ENCODE measurements around the gene LRRC75A. TPM values are rescaled to one million over a fixed set of nuclear protein-coding genes. Genes with fewer than 3 reads are reported as not detected.
A peak's percentile ranks its signal among the peaks of the same experiment; 100 is the strongest.

Gene LRRC75A
- total RNA-seq, 4 donors from 2014 or later = 0.26 to 6.0 (median 3.7) TPM

- Histone ChIP-seq H3K4me3 (no peak overlapping the region), H3K9me3 (no peaks in the 10 kb centered on the region), H3K4me1 (peaks cover 0 to 11% of the 10 kb centered on the region in 2 donors), H3K27ac (peak overlapping the region; percentile 12 to 82), H3K36me3 (no peaks in the 10 kb centered on the region), H3K27me3 (no peaks in the 10 kb centered on the region)
- DNase-seq = no peak
- intact Hi-C loops (cut with DNase I; ENCODE audit: low total_unique reads) = no loop called here
- TF ChIP-seq POLR2A (IDR thresholded peaks at IDR 0.05) (no peak), CTCF (IDR thresholded peaks at IDR 0.05) (no peak)
Measured at GRCh38 chr17:16417896-16418684, 73.9 kb downstream of the LRRC75A start.

GRCh38 chr17:16417399-16417798 is 74.6 kb downstream of the LRRC75A start:
- H3K9me3 ChIP-seq = no peaks in the 10 kb centered on the region
- H3K27me3 ChIP-seq = no peaks in the 10 kb centered on the region
- H3K27ac ChIP-seq = peak overlapping the region in 1 of 2 donors; percentile 82
- H3K36me3 ChIP-seq = no peaks in the 10 kb centered on the region
- intact Hi-C loops (cut with DNase I; ENCODE audit: low total_unique reads) = no loop called here
- no peak overlapping the region for H3K4me3 ChIP-seq
- TF ChIP-seq CTCF (IDR thresholded peaks at IDR 0.05) (no peak), POLR2A (IDR thresholded peaks at IDR 0.05) (no peak)
- peaks cover 0 to 11% of the 10 kb centered on the region in 2 donors for H3K4me1 ChIP-seq
- no peak for DNase-seq

- TF ChIP-seq POLR2A (IDR thresholded peaks at IDR 0.05) (no peak), CTCF (IDR thresholded peaks at IDR 0.05) (peak in 3 of 4 experiments; percentile 20 to 30 (median 22))
- Histone ChIP-seq H3K4me3 (peak within 1 kb of the TSS; percentile 39 to 55), H3K36me3 (no peaks in the 10 kb centered on the region), H3K9me3 (no peaks in the 10 kb centered on the region), H3K27ac (peak within 1 kb of the TSS; percentile 76 to 82), H3K27me3 (no peaks in the 10 kb centered on the region), H3K4me1 (peaks cover 0 to 11% of the 10 kb centered on the region in 2 donors)
- peak in 1 of 2 donors; percentile 37 for DNase-seq
- intact Hi-C loops (cut with DNase I; ENCODE audit: low total_unique reads) = no loop called here
Measured at GRCh38 chr17:16415031-16415924, 76.7 kb downstream of the LRRC75A start, which contains the start of gene TRPV2. TRPV2 (plus strand) TSS chr17:16415571; CDS start chr17:16417669, 2,098 bp downstream.

- no peaks in the 10 kb centered on the region for H3K27me3 ChIP-seq
- intact Hi-C loops (cut with DNase I; ENCODE audit: low total_unique reads) = no loop called here
- TF ChIP-seq POLR2A (IDR thresholded peaks at IDR 0.05) = no peak
- TF ChIP-seq CTCF (IDR thresholded peaks at IDR 0.05) = no peak
- DNase-seq = peak; percentile 67 to 74
- no peaks in the 10 kb centered on the region for H3K36me3 ChIP-seq
- peak overlapping the region; percentile 86 to 89 for H3K27ac ChIP-seq
- no peaks in the 10 kb centered on the region for H3K9me3 ChIP-seq
- no peak overlapping the region for H3K4me3 ChIP-seq
- H3K4me1 ChIP-seq = no peaks in the 10 kb centered on the region
Measured at GRCh38 chr17:16407911-16408588, 83.9 kb downstream of the LRRC75A start.

Data from uterus (tissue), 4 donors.